GM12878 (cell line): ENCODE data around the gene LEFTY1.

ENCODE experiments used
- CHD2 ChIP-seq: IDR thresholded peaks from 2 replicates; pipeline ENCODE4 v1.6.1; 2011; ENCODE audit warnings: low read depth, low read length, improper control_type of control experiment, borderline replicate concordance
- CTCF ChIP-seq, 3 experiments: IDR thresholded peaks in 2 of 3; conservative IDR thresholded peaks in 1 of 3; 2 replicates each; pipeline ENCODE4 v1.5.1; 2011; ENCODE audit warnings: low read depth in 3 of 3, low read length in 3 of 3, mild to moderate bottlenecking in 3 of 3, control low read depth in 2 of 3, moderate library complexity in 2 of 3, inconsistent platforms in 1 of 3, mixed read lengths in 1 of 3; ENCODE audit not compliant: control insufficient read depth in 2 of 3, insufficient read depth in 1 of 3; ENCODE audit errors: extremely low read depth in 1 of 3
- POLR2A ChIP-seq: IDR thresholded peaks from 2 replicates; pipeline ENCODE4 v1.6.1; 2011; ENCODE audit warnings: low read depth, mild to moderate bottlenecking, low read length
- ZNF384 ChIP-seq: IDR thresholded peaks from 2 replicates; pipeline ENCODE4 v1.6.1; 2012; ENCODE audit warnings: low read depth, mild to moderate bottlenecking, low read length, improper control_type of control experiment, borderline replicate concordance

DNA sequence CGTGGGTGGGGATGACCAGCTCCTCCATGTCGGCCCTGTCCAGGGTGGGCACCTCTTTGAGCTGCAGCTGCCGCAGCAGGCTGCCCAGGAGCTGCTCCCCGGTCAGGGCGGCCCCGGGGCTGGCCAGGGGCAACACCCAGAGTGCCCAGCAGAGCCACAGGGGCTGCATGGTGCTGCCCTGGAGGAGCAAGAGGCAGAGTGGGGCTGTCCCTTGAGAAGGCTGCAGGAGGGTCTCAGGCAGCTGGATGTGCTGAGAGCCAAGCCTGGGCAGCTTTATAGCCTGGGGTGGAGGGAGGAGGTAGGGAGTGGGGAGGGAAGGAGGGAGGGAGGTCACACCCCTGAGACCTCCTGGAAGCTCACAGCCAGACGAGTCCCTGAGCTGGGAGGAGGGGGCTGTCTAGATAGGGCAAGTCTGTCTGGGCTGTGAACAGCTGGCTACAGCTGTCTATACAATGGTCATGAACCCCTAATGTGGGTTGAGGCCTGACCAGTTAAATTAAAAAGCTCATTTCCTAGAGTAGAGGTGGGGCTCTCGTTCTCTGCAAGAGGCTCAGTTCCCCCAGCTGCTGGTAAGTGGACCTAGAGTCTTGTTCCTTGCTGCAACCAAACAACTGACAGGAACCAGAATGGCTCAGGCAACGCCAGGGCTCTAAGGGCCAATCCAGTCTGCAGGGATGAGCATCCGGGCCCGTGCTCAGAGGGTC is at the start of gene LEFTY1:
- TF ChIP-seq CTCF (IDR thresholded peaks at IDR 0.05 in 2 of 3, conservative IDR thresholded peaks at IDR 0.05 in 1 of 3; ENCODE audit: control insufficient read depth in 2 of 3, extremely low read depth in 1 of 3, insufficient read depth in 1 of 3, low read depth in 3 of 3, low read length in 3 of 3) (no peak), ZNF384 (no peak), POLR2A (no peak), CHD2 (no peak)
